ENCODE data around the gene CXCL3. TPM values are rescaled to one million over a fixed set of nuclear protein-coding genes. Genes with fewer than 3 reads are reported as not detected.
A peak's percentile ranks its signal among the peaks of the same experiment; 100 is the strongest.

CXCL3 gene
- total and polyA plus RNA-seq, 9 of the 15 experiments (the other 6 are each of a cell fraction or from before 2014, with no cell fraction given), result 2.3 to 8.9 (median 6.1) TPM

DNA sequence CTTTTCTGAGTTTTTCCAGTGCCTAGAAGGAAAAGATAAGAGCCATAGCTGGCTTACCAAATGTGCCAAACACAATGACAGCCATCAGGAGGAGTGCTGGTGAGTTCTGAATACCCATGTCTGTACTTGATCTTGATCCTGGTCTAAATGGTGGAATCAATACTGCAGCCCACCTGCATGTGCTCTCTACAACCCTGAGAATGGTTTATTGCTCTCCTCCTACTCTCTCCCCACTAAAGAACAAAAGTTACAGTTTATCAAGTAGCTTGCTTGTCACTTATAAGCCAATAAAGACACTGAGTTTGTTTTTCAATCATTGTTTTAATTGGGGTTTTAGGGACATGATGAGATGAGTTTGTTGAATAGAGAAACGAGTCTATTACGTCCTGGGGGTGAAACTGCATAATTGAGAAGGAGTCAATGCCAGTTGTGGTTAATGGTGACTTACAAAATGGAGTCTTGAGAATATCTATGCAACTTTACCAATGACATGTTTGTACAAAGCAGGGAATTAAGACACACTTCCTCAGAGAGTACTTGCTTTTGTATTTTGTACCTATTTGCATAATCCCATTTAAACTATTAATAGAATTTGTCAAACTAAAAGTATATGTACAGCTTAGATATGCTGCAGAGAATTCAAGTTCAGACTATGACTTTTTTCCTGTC lies 20.8 kb upstream of the CXCL3 start (continued):
- TF ChIP-seq ZNF280A (IDR thresholded peaks at IDR 0.05; ENCODE audit: low read depth, partially characterized antibody), result no peak
- no peak for TF ChIP-seq NUFIP1 (IDR thresholded peaks at IDR 0.05; ENCODE audit: partially characterized antibody)
- peak; percentile 66 for TF ChIP-seq DMBX1 (CRISPR knock-in tag; IDR thresholded peaks at IDR 0.05; ENCODE audit: borderline replicate concordance)
- no peak for TF ChIP-seq SMARCA4 (IDR thresholded peaks at IDR 0.05)
- no peak for TF ChIP-seq PREB (CRISPR knock-in tag; IDR thresholded peaks at IDR 0.05)
- TF ChIP-seq NR2C1 (IDR thresholded peaks at IDR 0.05), result no peak
- TF ChIP-seq NR2C1 (tag; IDR thresholded peaks at IDR 0.05), result peak; percentile 24; the same call in 1 of the 2 replicates
- no peak for TF ChIP-seq ETS1 (conservative IDR thresholded peaks at IDR 0.05; ENCODE audit: control insufficient read depth, low read depth, low read length)
- TF ChIP-seq CXXC5 (CRISPR knock-in tag; IDR thresholded peaks at IDR 0.05), result peak; percentile 37; the same call in 1 of the 2 replicates
- TF ChIP-seq TEAD2 (tag; IDR thresholded peaks at IDR 0.05), result no peak
- TF ChIP-seq HDAC8 (tag; IDR thresholded peaks at IDR 0.05), result no peak
- TF ChIP-seq PTTG1 (tag; IDR thresholded peaks at IDR 0.05; ENCODE audit: low read depth), result no peak
- no peak for TF ChIP-seq CHCHD3 (CRISPR knock-in tag; IDR thresholded peaks at IDR 0.05)
- TF ChIP-seq SMAD4 (CRISPR knock-in tag; conservative IDR thresholded peaks at IDR 0.05), result peak; percentile 57
- TF ChIP-seq, protein P1, sequence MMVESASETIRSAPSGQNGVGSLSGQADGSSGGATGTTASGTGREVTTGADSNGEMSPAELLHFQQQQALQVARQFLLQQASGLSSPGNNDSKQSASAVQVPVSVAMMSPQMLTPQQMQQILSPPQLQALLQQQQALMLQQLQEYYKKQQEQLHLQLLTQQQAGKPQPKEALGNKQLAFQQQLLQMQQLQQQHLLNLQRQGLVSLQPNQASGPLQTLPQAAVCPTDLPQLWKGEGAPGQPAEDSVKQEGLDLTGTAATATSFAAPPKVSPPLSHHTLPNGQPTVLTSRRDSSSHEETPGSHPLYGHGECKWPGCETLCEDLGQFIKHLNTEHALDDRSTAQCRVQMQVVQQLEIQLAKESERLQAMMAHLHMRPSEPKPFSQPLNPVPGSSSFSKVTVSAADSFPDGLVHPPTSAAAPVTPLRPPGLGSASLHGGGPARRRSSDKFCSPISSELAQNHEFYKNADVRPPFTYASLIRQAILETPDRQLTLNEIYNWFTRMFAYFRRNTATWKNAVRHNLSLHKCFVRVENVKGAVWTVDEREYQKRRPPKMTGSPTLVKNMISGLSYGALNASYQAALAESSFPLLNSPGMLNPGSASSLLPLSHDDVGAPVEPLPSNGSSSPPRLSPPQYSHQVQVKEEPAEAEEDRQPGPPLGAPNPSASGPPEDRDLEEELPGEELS (CRISPR knock-in tag; IDR thresholded peaks at IDR 0.05; ENCODE audit: borderline replicate concordance), result no peak
- TF ChIP-seq SRF (CRISPR knock-in tag; IDR thresholded peaks at IDR 0.05), result no peak
- no peak for TF ChIP-seq RBM34 (IDR thresholded peaks at IDR 0.05; ENCODE audit: borderline replicate concordance, insufficient read depth, low read length)
- no peak for TF ChIP-seq HDAC2 (IDR thresholded peaks at IDR 0.05)
- no peak for TF ChIP-seq SMARCB1 (IDR thresholded peaks at IDR 0.05; ENCODE audit: insufficient read length, low read depth)
- no peak for TF ChIP-seq ZNF444 (CRISPR knock-in tag; IDR thresholded peaks at IDR 0.05)
- no peak for TF ChIP-seq BACH1 (tag; IDR thresholded peaks at IDR 0.05)
- no peak for TF ChIP-seq MIER1 (IDR thresholded peaks at IDR 0.05; ENCODE audit: low read depth)
- TF ChIP-seq PURB (CRISPR knock-in tag; IDR thresholded peaks at IDR 0.05; ENCODE audit: low read depth), result no peak

All from K562 (cell line).